ENCODE measurements around the gene FHAD1.
"Not testable (repeated sequence)": the region's sequence is repeated elsewhere in the genome, so short reads cannot be mapped to it uniquely, and the experiment has no call there.

The FHAD1 gene

DNA sequence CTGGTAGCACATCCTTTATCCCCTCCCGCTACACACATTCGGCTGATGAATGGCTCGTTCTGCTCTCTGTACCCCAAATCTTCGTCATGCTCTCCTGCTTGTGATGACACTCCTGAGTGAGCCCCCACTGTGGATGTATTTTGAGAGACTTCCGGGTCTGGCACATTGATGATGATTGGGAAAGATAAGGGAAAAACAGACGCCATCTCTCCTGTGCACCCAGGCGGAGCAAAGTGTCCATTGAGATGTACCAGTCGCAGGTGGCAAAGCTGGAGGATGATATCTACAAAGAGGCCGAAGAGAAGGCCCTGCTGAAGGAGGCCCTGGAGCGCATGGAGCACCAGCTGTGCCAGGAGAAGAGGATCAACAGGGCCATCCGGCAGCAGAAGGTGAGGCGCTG lies 134.8 kb downstream of the FHAD1 start:
- DNase-seq, result no peak

DNA sequence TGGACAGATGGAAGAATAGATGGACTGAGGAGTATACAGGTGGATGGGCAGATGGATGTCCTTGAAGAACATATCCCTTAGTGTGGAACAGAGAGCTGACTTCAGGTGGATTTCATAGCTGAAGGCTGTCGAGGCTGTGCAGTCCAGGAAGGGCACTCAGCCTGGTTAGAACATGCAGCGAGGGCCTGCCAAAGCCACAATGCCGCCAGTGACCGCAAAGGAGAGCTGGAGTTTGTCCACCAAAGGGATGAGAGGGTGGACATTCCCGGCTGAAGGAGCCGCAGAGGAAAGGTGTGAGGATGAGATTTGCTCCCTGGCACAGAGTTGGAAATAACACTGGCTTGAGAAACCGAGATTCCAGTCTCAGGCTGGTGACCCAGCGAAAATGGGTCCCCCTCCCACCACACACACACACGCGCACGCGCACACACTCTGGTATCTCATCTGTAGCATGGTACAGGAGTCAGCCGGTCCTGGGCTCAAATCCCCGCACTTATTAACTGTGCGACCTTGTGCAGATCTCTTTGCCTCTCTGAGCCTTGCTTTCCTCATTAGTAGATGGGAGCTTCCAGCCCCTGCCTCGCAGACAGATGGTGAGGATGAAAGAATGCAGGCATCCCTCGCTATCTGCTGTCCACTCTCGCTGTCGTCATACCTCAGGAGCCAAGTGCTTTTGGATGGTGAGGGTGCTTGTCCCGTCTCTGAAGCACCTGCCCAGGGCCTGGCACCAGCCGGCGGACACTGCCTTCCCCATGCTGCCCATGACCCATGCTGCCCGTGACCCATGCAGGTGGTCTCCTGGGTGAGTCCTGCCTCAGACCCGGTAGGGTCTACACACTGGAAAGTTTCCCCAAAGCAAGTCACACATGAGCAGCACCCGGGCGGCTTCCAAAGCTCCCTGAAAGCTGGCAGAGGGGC lies 135.8 kb downstream of the FHAD1 start:
- no peak for DNase-seq

DNA sequence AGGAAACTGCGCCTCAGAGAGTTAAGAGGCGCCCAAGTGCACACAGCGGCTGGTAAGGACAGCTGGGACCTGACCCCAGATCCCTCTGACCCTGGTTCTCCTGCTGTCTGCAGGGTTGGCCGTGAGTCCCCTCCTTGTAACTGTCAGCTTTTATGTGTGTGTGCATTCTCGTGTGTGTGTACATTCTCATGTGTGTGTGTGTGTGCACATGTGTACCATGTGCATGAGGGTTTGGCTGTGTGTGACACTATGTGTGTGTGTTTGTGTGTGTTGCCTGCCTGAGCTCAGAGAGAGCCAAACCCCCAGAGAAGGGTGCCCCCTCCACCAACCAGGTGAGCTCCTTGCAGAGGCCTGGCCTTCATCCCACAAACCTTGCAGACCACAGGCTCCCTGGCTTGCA lies 136.8 kb downstream of the FHAD1 start:
- no peak for DNase-seq

DNA sequence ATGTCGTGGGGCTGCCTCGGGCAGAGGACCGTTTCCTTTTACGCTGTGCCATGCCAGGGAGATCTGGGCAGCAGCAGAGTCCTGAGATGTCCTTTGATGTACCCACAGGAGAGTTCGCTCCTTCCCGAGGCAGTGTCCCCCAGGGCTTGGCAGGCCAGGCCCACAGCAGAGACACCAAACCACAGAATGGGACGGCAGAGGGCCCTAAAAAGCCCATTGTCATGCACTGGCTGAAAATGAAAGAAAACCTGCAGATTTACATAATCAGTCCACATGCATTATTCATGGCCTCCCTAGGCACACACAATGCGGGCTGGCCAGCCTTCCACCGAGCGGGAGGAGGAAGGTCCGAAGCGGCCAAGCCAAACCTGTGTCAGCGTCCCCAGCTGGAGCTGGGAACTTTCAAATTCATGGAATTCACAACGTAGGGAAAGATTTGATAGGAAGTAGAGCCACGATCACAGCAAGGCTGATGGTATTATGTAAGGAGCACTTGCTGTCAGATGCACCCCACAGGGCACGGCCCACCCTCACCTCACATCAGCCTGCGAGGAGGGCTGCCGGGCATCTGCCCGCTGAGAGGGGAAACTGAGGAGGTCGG lies 137.4 kb downstream of the FHAD1 start:
- DNase-seq, result no peak

DNA sequence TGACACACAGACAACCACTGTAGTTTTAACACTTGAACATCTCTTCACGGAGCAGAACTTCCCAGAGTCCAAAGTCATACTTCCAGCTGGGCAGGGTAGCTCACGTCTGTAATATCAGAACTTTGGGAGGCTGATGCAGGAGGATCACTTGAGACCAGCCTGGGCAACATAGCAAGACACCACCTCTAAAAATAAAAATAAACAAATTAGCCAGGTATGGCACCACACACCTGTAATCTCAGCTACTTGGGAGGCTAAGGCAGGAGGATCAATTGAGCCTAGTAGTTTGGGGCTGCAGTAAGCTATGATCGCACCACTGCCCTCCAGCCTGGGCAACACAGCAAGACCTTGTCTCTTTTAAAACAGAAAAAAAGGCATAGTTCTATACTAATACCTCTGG lies 138.4 kb downstream of the FHAD1 start:
- DNase-seq, result no peak

DNA sequence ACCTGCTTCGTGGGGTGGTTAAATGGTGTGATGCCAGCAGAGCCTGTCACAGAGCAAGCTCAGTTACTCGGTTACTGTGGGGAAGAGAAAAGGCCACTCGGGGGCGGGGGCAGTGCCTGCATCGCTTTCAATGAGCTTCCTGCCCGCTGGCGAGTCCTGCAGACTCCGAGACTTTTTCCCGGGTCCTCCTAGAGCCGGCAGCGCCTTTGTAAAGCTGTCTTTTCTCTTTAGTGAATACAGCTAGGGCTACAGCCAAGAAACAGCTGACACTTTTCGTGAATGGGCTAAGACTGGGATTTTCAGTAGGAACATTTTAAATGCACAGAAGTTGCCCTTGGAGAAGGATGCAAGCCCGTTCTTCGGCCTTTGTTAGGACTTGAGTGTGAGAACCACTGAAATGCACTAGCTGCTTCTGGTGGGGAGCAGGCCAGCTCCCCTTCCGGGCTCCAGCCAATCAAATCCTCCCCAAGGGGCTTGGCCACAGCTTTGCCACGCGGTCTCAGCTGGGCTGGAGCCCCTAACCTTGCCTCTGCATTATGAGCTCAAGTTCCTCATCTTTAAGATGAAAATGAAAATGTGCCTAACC lies 139.2 kb downstream of the FHAD1 start:
- no peak for DNase-seq

DNA sequence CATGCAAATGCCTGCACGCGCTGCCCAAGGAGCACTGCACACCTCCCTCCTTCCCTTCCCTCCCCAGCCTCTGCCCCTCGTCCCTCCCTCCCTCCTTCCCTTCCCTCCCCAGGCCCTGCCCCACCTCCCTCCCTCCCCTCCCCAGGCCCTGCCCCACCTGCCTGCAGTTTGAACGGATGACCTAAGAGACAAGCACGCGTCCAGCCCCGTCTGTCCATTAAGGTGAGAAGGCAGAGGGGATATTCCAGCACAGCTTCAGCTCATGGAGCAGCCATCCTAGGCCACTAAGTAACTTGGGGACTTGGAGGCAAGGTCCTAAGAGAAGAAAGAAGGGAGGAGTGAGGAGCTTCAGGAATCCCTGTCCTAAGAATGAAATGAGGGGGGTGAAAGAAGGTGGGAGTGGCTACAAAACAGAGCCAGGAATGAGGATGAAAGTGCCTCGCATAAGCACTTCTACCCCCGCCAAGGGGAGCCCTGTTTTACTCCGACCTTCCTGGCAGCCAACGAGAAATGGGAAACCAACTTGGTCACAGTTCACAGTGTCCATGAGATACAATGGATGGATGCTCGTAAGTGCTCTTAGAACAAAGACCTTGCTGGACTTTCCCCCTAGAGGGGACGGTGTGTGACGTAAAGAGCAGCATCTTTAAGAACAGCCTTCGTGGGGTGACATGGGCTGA lies 141.3 kb downstream of the FHAD1 start:
- DNase-seq, result no peak

DNA sequence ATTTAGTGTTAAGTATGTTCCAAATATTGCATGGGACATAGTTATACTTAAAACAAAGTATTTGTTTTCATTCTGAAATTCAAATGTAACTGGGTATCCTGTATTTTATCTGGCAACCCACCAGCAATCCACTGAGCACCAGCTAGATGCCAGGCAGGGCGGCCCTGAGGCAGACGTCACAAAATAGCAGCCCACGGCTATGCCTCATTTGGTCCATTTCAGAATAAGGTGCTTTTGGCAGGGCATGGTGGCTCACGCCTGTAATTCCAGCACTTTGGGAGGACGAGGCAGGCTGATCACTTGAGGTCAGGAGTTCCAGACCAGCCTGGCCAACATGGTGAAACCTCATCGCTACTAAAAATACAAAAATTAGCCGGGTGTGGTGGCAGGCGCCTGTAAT lies 142.8 kb downstream of the FHAD1 start:
- DNase-seq, result not testable (repeated sequence)

- DNase-seq, result no peak
Measured at GRCh38 chr1:15390667-15391066, 143.6 kb downstream of the FHAD1 start.

DNA sequence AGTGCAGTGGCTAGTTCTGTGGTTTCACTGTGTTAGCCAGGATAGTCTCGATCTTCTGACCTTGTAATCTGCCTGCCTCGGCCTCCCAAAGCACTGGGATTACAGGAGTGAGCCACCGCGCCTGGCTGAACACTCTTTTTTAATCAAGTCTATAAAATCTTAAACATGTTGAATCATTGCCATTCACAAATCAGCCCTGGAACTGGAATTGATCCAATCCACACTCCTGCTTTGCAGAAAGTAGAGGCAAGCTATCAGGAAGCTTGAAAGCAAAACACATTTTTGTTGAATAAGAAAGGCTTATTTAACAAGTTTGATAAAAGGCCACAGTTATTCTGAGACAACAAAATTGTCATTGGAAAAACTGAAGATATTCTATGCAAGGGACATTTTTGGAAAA lies 144.3 kb downstream of the FHAD1 start:
- no peak for DNase-seq

GRCh38 chr1:15393475-15394257 lies 146.6 kb downstream of the FHAD1 start:
- no peak for DNase-seq

- DNase-seq, result no peak
Measured at GRCh38 chr1:15394258-15394690, 147.3 kb downstream of the FHAD1 start.

GRCh38 chr1:15397236-15397635 lies 150.2 kb downstream of the FHAD1 start:
- DNase-seq, result no peak

GRCh38 chr1:15399710-15400109 lies 152.7 kb downstream of the FHAD1 start:
- no peak for DNase-seq

GRCh38 chr1:15400627-15401026 lies 153.6 kb downstream of the FHAD1 start:
- DNase-seq, result no peak

- DNase-seq, result no peak
Measured at GRCh38 chr1:15401391-15402055, 154.5 kb downstream of the FHAD1 start.

GRCh38 chr1:15402809-15403450 lies 155.9 kb downstream of the FHAD1 start:
- DNase-seq, result no peak

GRCh38 chr1:15403962-15404580 lies 157.0 kb downstream of the FHAD1 start:
- no peak for DNase-seq

DNA sequence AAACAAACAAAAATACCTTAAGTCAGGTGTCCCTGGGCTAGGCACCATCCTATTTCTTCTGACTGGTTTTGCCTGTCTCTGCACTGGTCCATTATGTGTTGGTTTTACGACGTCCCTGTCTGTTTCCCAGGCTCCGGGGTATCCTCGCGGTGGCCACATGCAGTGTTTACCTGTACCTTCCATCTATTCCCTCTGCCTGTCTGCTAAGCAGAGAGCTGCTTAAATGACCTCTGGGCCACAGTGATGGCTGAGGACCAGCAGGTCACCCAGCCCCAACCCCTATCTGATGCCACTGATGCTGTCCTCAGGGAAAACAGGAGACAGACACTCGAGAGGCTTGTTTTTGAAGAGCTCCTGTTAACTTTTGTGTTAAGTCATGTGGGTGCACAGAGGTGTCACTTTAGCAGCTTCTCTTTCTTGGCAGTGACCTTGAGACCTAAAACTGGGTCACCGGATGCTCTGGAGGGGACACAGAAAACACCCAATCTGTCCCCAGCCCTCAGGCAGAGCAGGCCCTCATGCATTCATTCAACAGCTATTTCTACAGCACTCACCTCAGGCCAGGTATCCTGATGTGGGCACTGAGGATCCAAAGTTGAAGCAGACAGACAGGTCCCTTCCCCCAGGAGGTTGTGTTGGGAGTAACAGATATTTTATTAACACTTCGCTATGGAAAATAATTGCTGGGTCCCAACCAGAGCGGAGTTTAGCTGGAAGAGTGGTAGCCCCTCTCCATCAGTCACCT lies 158.3 kb downstream of the FHAD1 start:
- no peak for DNase-seq
